Smooth muscle cell (in vitro differentiated cells): ENCODE measurements around the gene CCDC149. TPM values are rescaled to one million over a fixed set of nuclear protein-coding genes. Genes with fewer than 3 reads are reported as not detected.

Experiments used
- DNase-seq: peaks from one replicate; lab custom pipeline; 2025; ENCODE audit not compliant: unreplicated experiment; lab: John Stamatoyannopoulos, UW
- H2AFZ ChIP-seq: fragments of 200-600 bp; sonication (generic); 2 replicates; pipeline ENCODE4 v1.6.0; 2016; ENCODE audit warnings: antibody characterized with exemption, low read depth, mild to moderate bottlenecking
- H3F3A ChIP-seq: fragments of 200-600 bp; sonication (generic); 2 replicates; pipeline ENCODE4 v1.6.0; 2017; ENCODE audit warnings: antibody characterized with exemption, low read depth
- H3K27ac ChIP-seq: fragments of 200-600 bp; sonication (generic); 2 replicates; pipeline ENCODE4 v1.5.1; 2016; ENCODE audit warnings: low read depth, mild to moderate bottlenecking
- H3K27me3 ChIP-seq: fragments of 200-600 bp; sonication (generic); 2 replicates; pipeline ENCODE4 v1.6.1; 2016; ENCODE audit warnings: low read depth, mild to moderate bottlenecking
- H3K36me3 ChIP-seq: fragments of 200-600 bp; sonication (generic); 2 replicates; pipeline ENCODE4 v1.5.1; 2016; ENCODE audit warnings: low read depth
- H3K4me1 ChIP-seq: fragments of 200-600 bp; sonication (generic); 2 replicates; pipeline ENCODE4 v1.5.1; 2016; ENCODE audit warnings: low read depth
- H3K4me2 ChIP-seq: fragments of 200-600 bp; sonication (generic); 2 replicates; pipeline ENCODE4 v1.6.0; 2016; ENCODE audit warnings: mild to moderate bottlenecking
- H3K4me3 ChIP-seq: fragments of 200-600 bp; sonication (generic); 2 replicates; pipeline ENCODE4 v1.5.1; 2016; ENCODE audit warnings: mild to moderate bottlenecking
- H3K79me2 ChIP-seq: fragments of 200-600 bp; sonication (generic); 2 replicates; pipeline ENCODE4 v1.6.0; 2016; ENCODE audit warnings: low read depth, mild to moderate bottlenecking
- H3K9ac ChIP-seq: fragments of 200-600 bp; sonication (generic); 2 replicates; pipeline ENCODE4 v1.6.0; 2016; ENCODE audit warnings: low read depth
- H3K9me3 ChIP-seq: fragments of 200-600 bp; sonication (generic); replicated peaks from 2 replicates; pipeline ENCODE4 v1.5.1; 2016; ENCODE audit warnings: low read depth
- H4K20me1 ChIP-seq: fragments of 200-600 bp; sonication (generic); 2 replicates; pipeline ENCODE4 v1.6.0; 2016; ENCODE audit warnings: low read depth
- WGBS: methylation state at CpG from one replicate; pipeline ENCODE4 v1.1.7; 2016; ENCODE audit warnings: low lambda C conversion rate; 5-methylcytosine and 5-hydroxymethylcytosine counted together
- polyA plus RNA-seq: library from polyadenylated mRNA; unstranded; fragments of >200 nt; fragmentation: Nextera tagmentation; extraction: Ambion mirVana; gene quantifications from 2 replicates; pipeline ENCODE4 v1.2.1, GENCODE V29; 2016
- total RNA-seq: library from RNA; depleted of rRNA; stranded (reverse); fragments of >200 nt; gene quantifications from 2 replicates; pipeline ENCODE4 v1.2.3, GENCODE V29; 2014
- TF ChIP-seq, protein P1 (sequence below): fragments of 200-600 bp; sonication (generic); IDR thresholded peaks from 2 replicates; pipeline ENCODE4 v1.5.1; 2017; ENCODE audit warnings: borderline replicate concordance, mild to moderate bottlenecking, antibody characterized with exemption; ENCODE audit not compliant: insufficient read depth, poor library complexity, severe bottlenecking

The CCDC149 gene
- total and polyA plus RNA-seq, 2 experiments from 2014 or later = 5.5 to 10.7 TPM

DNA sequence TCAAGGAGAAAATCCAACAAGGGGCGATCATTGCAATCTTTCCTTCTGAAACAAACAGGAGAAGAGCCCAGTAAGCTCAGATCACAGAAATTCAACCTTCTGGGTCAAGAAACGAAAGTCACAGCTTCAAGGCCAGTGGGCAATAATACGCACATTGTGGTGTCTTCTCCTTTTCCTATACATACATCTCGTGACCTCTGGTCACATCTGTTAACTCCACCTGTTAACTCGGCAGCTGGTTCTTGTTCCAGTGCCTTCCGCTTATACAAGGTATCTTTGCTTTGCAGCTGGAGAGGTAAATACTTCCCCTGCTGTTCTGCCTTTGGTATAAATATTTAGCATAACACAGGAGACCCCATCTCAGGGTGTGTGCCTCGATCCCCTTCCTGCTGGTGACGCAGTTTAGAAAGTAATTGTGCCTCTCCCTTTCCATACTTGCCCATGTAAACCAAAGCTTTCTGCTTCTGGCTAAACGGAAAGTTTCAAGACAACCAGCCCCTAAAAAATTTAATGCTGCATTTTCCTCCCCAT, 45.0 kb downstream of the CCDC149 start:
- no peak overlapping the region for H3K9ac ChIP-seq
- H3K79me2 ChIP-seq = no peaks in the 10 kb centered on the region
- H4K20me1 ChIP-seq = no peaks in the 10 kb centered on the region
- no peak overlapping the region for H3K4me2 ChIP-seq
- H3K27ac ChIP-seq = no peak overlapping the region
- H3K4me1 ChIP-seq = no peaks in the 10 kb centered on the region
- H3F3A ChIP-seq = no peaks in the 10 kb centered on the region
- no peak overlapping the region for H3K4me3 ChIP-seq
- no peak overlapping the region for H2AFZ ChIP-seq
- WGBS = 88% methylated on average over 9 of the region's 9 CpGs
- H3K36me3 ChIP-seq = peaks cover 6% of the 10 kb centered on the region
- H3K9me3 ChIP-seq = no peaks in the 10 kb centered on the region
- H3K27me3 ChIP-seq = no peaks in the 10 kb centered on the region
- DNase-seq = no peak
- TF ChIP-seq, protein P1, sequence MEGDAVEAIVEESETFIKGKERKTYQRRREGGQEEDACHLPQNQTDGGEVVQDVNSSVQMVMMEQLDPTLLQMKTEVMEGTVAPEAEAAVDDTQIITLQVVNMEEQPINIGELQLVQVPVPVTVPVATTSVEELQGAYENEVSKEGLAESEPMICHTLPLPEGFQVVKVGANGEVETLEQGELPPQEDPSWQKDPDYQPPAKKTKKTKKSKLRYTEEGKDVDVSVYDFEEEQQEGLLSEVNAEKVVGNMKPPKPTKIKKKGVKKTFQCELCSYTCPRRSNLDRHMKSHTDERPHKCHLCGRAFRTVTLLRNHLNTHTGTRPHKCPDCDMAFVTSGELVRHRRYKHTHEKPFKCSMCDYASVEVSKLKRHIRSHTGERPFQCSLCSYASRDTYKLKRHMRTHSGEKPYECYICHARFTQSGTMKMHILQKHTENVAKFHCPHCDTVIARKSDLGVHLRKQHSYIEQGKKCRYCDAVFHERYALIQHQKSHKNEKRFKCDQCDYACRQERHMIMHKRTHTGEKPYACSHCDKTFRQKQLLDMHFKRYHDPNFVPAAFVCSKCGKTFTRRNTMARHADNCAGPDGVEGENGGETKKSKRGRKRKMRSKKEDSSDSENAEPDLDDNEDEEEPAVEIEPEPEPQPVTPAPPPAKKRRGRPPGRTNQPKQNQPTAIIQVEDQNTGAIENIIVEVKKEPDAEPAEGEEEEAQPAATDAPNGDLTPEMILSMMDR = no peak

DNA sequence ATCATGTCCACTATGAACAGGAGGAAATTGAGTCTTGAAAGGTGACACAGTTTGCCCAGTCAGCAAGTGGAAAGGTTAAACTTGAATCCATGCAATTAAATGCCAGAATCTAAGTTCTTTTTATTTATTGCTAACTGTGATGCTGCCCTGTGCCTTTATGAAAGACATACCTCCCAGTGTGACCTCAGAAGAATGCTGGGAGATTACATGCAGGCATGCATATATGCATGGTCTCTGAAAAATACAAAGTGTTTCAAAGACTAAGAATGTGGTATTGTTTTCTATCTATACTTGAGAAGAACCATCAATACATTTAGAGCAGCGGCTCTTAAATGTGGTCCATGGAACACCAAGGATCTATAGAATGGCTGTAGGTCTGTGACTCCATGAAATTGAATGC, 45.6 kb downstream of the CCDC149 start:
- Histone ChIP-seq H3K9ac (no peak overlapping the region), H3K27ac (no peak overlapping the region), H4K20me1 (no peaks in the 10 kb centered on the region), H3K4me3 (no peak overlapping the region), H3F3A (no peaks in the 10 kb centered on the region), H3K27me3 (no peaks in the 10 kb centered on the region), H2AFZ (no peak overlapping the region), H3K79me2 (no peaks in the 10 kb centered on the region), H3K36me3 (peaks cover 6% of the 10 kb centered on the region), H3K9me3 (no peaks in the 10 kb centered on the region), H3K4me1 (no peaks in the 10 kb centered on the region), H3K4me2 (no peak overlapping the region)
- TF ChIP-seq, protein P1 = no peak
- no peak for DNase-seq
- 97% methylated on average over 1 of the region's 1 CpG for WGBS

DNA sequence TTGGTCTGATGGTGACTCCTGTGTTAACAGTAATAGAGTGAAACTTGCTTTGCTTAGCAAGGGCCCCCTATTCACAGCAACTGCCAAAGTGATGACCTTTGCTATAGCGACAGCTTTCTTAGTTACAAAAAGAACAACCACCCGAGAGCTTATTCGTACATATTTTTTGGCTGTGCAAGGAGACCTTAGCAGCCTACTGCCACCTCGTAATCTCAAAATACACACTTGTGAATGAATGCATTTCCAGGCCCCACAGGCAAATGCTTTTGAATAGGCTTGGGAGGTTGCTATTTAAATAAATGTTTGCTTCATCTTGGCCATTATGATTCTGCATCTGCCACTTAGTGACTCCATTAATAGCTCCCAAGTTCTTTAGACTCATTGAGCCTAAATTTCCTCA, 47.4 kb downstream of the CCDC149 start:
- 96% methylated on average over 4 of the region's 4 CpGs for WGBS
- H3K4me3 ChIP-seq = no peak overlapping the region
- peaks cover 6% of the 10 kb centered on the region for H3K36me3 ChIP-seq
- H3K9ac ChIP-seq = no peak overlapping the region
- DNase-seq = no peak
- TF ChIP-seq, protein P1 = no peak
- no peaks in the 10 kb centered on the region for H4K20me1 ChIP-seq
- no peak overlapping the region for H3K4me2 ChIP-seq
- no peak overlapping the region for H2AFZ ChIP-seq
- H3K4me1 ChIP-seq = no peaks in the 10 kb centered on the region
- H3K79me2 ChIP-seq = no peaks in the 10 kb centered on the region
- no peaks in the 10 kb centered on the region for H3K27me3 ChIP-seq
- H3K27ac ChIP-seq = no peak overlapping the region
- no peaks in the 10 kb centered on the region for H3F3A ChIP-seq
- no peaks in the 10 kb centered on the region for H3K9me3 ChIP-seq

DNA sequence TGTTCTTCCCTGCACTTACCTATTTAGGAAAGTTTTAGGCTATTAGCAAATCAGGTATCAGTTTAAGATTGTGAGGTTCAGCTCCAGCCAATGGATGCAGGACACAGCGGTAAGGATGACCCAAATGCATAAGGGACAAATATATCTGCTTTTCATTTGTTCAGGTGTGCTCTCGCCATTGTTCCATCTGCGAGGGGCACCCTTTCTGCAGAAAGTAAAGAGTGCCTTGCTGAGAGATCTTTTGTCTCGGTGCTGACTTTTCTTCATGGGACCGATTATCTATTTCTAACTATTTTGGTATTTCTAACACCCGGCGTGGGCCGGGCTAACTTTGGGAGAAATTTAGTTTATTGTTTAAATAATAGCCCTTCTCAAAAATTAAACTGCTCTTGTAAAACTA, 49.0 kb downstream of the CCDC149 start:
- H3F3A ChIP-seq = no peaks in the 10 kb centered on the region
- WGBS = 98% methylated on average over 8 of the region's 8 CpGs
- H3K79me2 ChIP-seq = no peaks in the 10 kb centered on the region
- H3K27ac ChIP-seq = no peak overlapping the region
- no peaks in the 10 kb centered on the region for H4K20me1 ChIP-seq
- H3K9me3 ChIP-seq = no peaks in the 10 kb centered on the region
- no peak for DNase-seq
- TF ChIP-seq, protein P1 = no peak
- H3K27me3 ChIP-seq = no peaks in the 10 kb centered on the region
- H2AFZ ChIP-seq = no peak overlapping the region
- no peak overlapping the region for H3K4me2 ChIP-seq
- H3K4me1 ChIP-seq = no peaks in the 10 kb centered on the region
- no peak overlapping the region for H3K9ac ChIP-seq
- no peak overlapping the region for H3K4me3 ChIP-seq
- H3K36me3 ChIP-seq = peaks cover 6% of the 10 kb centered on the region
